Ishikawa (cell line): ENCODE measurements around the gene SYTL4.

ENCODE experiments used
- CEBPB ChIP-seq: IDR thresholded peaks from 2 replicates; pipeline ENCODE4 v1.6.1; 2012
- CREB1 ChIP-seq: IDR thresholded peaks from 2 replicates; pipeline ENCODE4 v1.6.1; 2012; ENCODE audit warnings: low read depth
- EGR1 ChIP-seq: IDR thresholded peaks from 2 replicates; pipeline ENCODE4 v1.6.1; 2012
- EP300 ChIP-seq: IDR thresholded peaks from 2 replicates; pipeline ENCODE4 v1.6.1; 2012; ENCODE audit warnings: borderline replicate concordance
- FOXM1 ChIP-seq: IDR thresholded peaks from 2 replicates; pipeline ENCODE4 v1.6.1; 2012; ENCODE audit warnings: low read depth, borderline replicate concordance
- MAX ChIP-seq: IDR thresholded peaks from 2 replicates; pipeline ENCODE4 v1.6.1; 2012
- NFIC ChIP-seq: IDR thresholded peaks from 2 replicates; pipeline ENCODE4 v1.6.1; 2012
- RAD21 ChIP-seq: IDR thresholded peaks from 2 replicates; pipeline ENCODE4 v1.6.1; 2012; ENCODE audit warnings: low read depth
- REST ChIP-seq: IDR thresholded peaks from 2 replicates; pipeline ENCODE4 v1.6.1; 2012; ENCODE audit warnings: low read depth, mild to moderate bottlenecking
- TAF1 ChIP-seq: IDR thresholded peaks from 2 replicates; pipeline ENCODE4 v1.6.1; 2012; ENCODE audit warnings: low read depth, mild to moderate bottlenecking
- TCF12 ChIP-seq: IDR thresholded peaks from 2 replicates; pipeline ENCODE4 v1.6.1; 2012; ENCODE audit warnings: low read depth
- TEAD4 ChIP-seq: IDR thresholded peaks from 2 replicates; pipeline ENCODE4 v1.6.1; 2012
- USF1 ChIP-seq: IDR thresholded peaks from 2 replicates; pipeline ENCODE4 v1.6.1; 2012
- YY1 ChIP-seq: IDR thresholded peaks from 2 replicates; pipeline ENCODE4 v1.6.1; 2012; ENCODE audit warnings: low read depth

GRCh38 chrX:100645106-100645505 lies 86.8 kb downstream of the SYTL4 start:
- TF ChIP-seq RAD21 (no peak), MAX (no peak), TAF1 (no peak), CREB1 (no peak), EP300 (no peak), TEAD4 (no peak), TCF12 (no peak), YY1 (no peak), EGR1 (no peak), NFIC (no peak), CEBPB (no peak), REST (no peak), FOXM1 (no peak), USF1 (no peak)
